ENCODE data around the gene PPWD1. TPM values are rescaled to one million over a fixed set of nuclear protein-coding genes. Genes with fewer than 3 reads are reported as not detected.

The PPWD1 gene
- total and polyA plus RNA-seq, 2 of the 13 experiments (the other 11 are each of a cell fraction or from before 2014, with no cell fraction given) = 7.4 to 44.3 TPM

DNA sequence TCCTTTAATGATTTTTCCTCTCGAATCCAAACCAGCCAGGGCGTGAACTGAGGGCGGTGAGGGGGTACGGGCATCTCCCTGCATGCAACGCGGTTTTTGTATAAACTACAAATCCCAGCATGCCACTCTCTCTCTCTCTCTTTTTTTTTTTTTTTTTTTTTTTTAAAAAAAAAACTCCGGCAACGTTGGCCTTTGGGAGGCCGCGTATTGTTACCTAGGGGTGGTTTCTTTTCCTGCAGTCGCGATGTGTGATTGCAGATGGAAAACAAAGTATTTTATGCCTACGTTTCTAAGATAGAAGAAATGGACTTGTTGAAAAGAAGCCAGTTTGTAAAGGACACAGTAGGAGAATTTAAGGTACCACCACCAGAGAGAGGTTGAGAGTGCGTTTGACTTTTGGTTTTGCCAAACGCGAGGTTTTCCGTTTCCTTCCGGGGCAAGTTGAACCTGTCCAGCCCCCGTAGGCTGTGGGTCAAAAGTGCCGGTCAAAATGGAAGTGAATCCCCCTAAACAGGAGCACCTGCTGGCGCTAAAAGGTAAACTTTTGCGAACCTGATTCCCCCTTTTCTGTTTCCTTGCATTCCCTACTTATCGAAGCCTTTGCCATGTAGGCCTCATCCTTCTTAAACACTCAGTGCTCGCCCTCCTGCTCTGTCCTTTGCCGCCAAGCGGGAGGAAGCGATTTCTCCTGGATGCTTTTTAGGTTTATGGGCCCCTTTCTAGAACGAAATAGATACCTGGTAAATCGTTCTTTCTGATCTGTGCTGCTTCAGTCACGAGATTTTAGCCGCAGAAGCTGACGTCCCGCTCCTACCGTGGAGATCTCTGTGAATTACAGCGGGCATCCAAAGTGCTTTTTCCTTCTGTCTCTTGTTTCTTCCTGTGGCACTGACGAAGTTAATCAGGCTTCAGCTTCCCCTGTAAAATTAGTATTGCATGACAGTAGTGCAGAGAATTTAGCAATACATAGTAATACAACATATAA is 61.8 kb downstream of the PPWD1 start, which contains the start of the genes SHLD3 and TRAPPC13 (continued):
- TF ChIP-seq, protein P1, sequence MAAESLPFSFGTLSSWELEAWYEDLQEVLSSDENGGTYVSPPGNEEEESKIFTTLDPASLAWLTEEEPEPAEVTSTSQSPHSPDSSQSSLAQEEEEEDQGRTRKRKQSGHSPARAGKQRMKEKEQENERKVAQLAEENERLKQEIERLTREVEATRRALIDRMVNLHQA (CRISPR knock-in tag; IDR thresholded peaks at IDR 0.05) = no peak
- TF ChIP-seq TMF1 (CRISPR knock-in tag; IDR thresholded peaks at IDR 0.05; ENCODE audit: low read depth) (no peak), ARNT (IDR thresholded peaks at IDR 0.05) (no peak), FOSL1 (CRISPR knock-in tag; IDR thresholded peaks at IDR 0.05; ENCODE audit: borderline replicate concordance) (no peak), HOXA3 (CRISPR knock-in tag; IDR thresholded peaks at IDR 0.05) (peak; percentile 73; the same call in 1 of the 2 replicates), ZNF253 (CRISPR knock-in tag; IDR thresholded peaks at IDR 0.05; ENCODE audit: borderline replicate concordance) (no peak), ASH2L (IDR thresholded peaks at IDR 0.05; ENCODE audit: insufficient read length, low read depth, low read length) (peak; percentile 94), NCOA5 (CRISPR knock-in tag; IDR thresholded peaks at IDR 0.05) (no peak), TBX3 (IDR thresholded peaks at IDR 0.05; ENCODE audit: borderline replicate concordance) (no peak), YY1 (IDR thresholded peaks at IDR 0.05; ENCODE audit: insufficient read depth, insufficient replicate concordance, low read depth, low read length) (peak; percentile 82), IKZF1 (IDR thresholded peaks at IDR 0.05) (no peak), ZNF557 (CRISPR knock-in tag; IDR thresholded peaks at IDR 0.05) (no peak), POLR2G (IDR thresholded peaks at IDR 0.05; ENCODE audit: low read depth, low read length) (peak; percentile 78)
- TF ChIP-seq, protein P2, sequence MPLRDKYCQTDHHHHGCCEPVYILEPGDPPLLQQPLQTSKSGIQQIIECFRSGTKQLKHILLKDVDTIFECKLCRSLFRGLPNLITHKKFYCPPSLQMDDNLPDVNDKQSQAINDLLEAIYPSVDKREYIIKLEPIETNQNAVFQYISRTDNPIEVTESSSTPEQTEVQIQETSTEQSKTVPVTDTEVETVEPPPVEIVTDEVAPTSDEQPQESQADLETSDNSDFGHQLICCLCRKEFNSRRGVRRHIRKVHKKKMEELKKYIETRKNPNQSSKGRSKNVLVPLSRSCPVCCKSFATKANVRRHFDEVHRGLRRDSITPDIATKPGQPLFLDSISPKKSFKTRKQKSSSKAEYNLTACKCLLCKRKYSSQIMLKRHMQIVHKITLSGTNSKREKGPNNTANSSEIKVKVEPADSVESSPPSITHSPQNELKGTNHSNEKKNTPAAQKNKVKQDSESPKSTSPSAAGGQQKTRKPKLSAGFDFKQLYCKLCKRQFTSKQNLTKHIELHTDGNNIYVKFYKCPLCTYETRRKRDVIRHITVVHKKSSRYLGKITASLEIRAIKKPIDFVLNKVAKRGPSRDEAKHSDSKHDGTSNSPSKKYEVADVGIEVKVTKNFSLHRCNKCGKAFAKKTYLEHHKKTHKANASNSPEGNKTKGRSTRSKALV (CRISPR knock-in tag; IDR thresholded peaks at IDR 0.05) = no peak
- TF ChIP-seq, protein P3, sequence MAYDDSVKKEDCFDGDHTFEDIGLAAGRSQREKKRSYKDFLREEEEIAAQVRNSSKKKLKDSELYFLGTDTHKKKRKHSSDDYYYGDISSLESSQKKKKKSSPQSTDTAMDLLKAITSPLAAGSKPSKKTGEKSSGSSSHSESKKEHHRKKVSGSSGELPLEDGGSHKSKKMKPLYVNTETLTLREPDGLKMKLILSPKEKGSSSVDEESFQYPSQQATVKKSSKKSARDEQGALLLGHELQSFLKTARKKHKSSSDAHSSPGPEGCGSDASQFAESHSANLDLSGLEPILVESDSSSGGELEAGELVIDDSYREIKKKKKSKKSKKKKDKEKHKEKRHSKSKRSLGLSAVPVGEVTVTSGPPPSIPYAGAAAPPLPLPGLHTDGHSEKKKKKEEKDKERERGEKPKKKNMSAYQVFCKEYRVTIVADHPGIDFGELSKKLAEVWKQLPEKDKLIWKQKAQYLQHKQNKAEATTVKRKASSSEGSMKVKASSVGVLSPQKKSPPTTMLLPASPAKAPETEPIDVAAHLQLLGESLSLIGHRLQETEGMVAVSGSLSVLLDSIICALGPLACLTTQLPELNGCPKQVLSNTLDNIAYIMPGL (CRISPR knock-in tag; IDR thresholded peaks at IDR 0.05; ENCODE audit: borderline replicate concordance in 1 of 2, low read depth in 1 of 2) = no peak
- TF ChIP-seq, protein P4, sequence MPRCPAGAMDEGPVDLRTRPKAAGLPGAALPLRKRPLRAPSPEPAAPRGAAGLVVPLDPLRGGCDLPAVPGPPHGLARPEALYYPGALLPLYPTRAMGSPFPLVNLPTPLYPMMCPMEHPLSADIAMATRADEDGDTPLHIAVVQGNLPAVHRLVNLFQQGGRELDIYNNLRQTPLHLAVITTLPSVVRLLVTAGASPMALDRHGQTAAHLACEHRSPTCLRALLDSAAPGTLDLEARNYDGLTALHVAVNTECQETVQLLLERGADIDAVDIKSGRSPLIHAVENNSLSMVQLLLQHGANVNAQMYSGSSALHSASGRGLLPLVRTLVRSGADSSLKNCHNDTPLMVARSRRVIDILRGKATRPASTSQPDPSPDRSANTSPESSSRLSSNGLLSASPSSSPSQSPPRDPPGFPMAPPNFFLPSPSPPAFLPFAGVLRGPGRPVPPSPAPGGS (CRISPR knock-in tag; IDR thresholded peaks at IDR 0.05) = no peak; the same call in 1 of the 2 replicates
- TF ChIP-seq, protein P5, sequence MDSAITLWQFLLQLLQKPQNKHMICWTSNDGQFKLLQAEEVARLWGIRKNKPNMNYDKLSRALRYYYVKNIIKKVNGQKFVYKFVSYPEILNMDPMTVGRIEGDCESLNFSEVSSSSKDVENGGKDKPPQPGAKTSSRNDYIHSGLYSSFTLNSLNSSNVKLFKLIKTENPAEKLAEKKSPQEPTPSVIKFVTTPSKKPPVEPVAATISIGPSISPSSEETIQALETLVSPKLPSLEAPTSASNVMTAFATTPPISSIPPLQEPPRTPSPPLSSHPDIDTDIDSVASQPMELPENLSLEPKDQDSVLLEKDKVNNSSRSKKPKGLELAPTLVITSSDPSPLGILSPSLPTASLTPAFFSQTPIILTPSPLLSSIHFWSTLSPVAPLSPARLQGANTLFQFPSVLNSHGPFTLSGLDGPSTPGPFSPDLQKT (CRISPR knock-in tag; IDR thresholded peaks at IDR 0.05; ENCODE audit: borderline replicate concordance) = no peak
- TF ChIP-seq, protein P6, sequence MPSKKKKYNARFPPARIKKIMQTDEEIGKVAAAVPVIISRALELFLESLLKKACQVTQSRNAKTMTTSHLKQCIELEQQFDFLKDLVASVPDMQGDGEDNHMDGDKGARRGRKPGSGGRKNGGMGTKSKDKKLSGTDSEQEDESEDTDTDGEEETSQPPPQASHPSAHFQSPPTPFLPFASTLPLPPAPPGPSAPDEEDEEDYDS (CRISPR knock-in tag; IDR thresholded peaks at IDR 0.05) = peak; percentile 91
- TF ChIP-seq, protein P7, sequence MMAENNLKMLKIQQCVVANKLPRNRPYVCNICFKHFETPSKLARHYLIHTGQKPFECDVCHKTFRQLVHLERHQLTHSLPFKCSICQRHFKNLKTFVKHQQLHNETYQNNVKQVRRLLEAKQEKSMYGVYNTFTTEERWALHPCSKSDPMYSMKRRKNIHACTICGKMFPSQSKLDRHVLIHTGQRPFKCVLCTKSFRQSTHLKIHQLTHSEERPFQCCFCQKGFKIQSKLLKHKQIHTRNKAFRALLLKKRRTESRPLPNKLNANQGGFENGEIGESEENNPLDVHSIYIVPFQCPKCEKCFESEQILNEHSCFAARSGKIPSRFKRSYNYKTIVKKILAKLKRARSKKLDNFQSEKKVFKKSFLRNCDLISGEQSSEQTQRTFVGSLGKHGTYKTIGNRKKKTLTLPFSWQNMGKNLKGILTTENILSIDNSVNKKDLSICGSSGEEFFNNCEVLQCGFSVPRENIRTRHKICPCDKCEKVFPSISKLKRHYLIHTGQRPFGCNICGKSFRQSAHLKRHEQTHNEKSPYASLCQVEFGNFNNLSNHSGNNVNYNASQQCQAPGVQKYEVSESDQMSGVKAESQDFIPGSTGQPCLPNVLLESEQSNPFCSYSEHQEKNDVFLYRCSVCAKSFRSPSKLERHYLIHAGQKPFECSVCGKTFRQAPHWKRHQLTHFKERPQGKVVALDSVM (CRISPR knock-in tag; IDR thresholded peaks at IDR 0.05) = 0 out of 2 replicates have a peak, but pooled peaks have one; percentile 8

Data from HepG2 (cell line).